ENCODE measurements around the gene C3orf18.
A peak's percentile ranks its signal among the peaks of the same experiment; 100 is the strongest.

Gene C3orf18

GRCh38 chr3:50603261-50604109, 35.9 kb upstream of the C3orf18 start:
- DNase-seq = no peak

- DNase-seq = no peak
Measured at GRCh38 chr3:50602595-50603191, 35.1 kb upstream of the C3orf18 start.

DNA sequence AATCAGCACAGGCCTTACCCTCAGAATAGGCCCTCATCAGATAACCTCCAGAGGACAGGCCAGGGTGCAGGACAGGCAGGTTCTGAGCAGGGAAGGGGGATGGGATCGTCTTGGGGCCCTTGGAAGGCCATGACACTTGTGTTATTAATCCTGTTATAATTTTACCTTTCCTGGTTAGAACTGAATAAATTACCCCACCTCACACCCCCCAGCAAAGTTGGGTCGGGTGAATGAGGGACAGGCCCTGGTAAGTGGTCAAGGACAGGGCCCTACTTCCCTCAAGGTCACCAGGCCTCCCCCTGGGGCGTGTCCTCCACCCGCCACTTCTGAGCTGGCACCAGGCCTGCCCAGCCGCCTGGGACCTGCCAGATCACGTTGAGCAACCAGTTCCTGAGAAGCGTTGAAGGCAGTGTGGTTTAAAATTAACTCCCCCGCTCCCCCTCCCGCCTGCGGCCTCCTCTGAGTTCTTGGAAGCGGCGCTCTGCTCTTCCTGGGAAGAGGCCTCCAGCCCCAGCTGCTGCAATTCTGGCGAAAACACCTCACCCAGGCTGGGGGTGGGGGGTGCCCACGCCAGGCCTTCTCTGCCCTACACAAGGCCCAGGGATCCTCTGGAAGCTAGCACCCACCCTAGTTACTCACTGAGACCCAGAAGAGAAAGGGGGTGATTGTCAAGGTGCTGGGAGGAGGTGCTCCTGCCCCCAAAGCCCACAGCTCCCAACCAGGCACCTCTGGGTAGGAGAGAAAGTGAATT, 33.5 kb upstream of the C3orf18 start:
- peak; percentile 69 for DNase-seq

DNA sequence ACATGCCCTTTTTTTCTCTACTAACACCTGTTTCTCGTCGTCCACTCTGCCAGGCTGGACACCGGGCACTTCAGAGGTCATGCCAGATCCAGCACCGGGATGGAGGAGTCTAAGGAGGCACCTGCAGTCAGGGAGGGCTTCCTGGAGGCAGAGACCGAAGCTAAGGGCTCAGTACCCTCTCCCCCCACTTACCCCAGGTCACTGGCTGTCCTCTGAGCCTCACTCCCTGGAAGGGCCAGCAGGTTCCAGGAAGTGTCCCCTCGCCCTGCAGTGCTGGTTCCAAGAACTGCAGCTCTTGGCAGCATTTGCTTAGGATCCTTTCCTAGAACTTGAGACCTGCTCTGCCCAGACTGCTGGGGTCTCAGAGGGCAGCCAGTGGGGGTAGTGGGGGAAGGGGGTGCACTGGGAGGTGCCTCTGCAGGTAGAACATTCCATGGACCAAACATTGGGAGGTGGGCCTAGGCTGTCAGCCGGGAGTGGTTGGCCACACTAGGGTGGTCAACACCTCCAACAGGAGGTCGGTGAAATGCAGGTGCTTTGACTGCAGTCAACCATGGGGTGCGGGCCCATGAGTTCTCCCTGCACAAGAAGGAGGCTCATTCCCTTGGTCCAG, 32.7 kb upstream of the C3orf18 start:
- no peak for DNase-seq

DNA sequence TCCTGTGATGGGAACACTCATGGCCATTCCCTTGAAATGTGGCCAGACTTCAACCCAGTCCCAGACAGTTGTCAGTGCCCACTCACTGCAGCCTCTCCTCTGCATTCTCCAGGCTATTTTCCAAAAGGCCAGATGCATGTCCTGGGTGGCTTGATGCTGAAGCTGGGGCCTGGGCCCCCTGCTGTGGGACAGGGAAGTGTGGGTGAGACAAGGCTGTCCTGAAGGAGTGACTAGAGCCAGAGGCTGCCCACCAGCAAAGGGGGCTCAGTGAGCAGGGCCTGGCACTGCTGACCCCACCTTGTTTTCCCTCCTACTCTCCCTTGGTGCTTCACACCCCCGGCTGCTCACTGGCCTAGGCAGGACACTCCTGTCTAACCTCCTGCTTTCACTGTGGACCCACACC, 32.2 kb upstream of the C3orf18 start:
- DNase-seq = no peak

DNA sequence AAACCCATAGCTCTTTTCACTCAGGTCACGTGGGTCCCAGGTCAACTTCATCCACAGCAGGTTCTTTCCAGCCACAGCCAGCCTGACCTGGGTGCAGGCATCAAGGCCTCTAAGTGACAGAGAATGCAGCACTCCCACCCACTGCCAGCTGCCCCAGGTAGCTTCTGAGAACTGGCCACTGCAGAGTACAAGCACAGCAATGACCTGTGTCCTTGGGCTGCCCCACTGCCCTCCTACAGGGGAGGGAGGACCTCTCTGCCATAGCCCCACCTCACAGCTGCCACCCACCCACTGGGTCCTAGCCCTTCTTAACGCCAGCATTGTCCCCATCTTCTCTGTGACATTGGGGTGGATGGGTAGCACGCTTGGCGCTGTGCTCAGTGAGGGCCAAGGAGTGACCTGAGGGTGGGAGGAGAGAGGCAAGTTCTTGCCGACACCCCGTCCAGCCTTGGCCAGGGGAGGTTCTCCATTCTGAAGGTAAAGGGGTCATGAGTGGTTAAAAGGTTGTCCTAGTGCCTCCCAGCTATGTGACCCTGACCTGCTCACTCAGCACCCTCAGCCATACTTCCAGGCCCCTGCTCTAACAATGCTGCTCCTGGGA, 31.7 kb upstream of the C3orf18 start:
- no peak for DNase-seq

DNA sequence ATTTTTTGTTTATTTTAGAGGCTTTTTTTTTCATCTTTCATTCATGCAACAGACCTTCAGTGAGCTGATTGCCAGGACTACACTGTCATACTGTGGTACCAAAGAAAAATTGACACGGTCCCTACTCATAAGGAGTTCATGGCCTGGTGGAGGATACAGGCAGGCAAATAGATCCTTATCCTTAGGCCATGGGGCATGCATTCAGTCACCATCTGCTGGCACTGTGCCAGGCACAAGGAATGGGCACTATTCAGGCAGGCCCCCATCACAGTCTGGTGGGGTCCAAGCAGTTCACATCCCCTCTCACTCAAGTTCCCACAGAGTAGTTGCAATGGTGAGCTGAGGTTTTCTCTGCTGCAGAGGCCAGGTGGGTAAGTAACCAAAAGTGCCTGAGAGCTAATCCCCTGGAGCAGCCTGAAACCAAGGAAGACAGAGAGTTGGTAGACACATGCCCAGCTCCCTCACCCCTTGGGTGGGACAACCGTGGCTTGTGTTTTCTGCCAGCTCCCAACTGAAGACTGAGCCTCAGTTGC, 26.8 kb upstream of the C3orf18 start:
- no peak for DNase-seq

DNA sequence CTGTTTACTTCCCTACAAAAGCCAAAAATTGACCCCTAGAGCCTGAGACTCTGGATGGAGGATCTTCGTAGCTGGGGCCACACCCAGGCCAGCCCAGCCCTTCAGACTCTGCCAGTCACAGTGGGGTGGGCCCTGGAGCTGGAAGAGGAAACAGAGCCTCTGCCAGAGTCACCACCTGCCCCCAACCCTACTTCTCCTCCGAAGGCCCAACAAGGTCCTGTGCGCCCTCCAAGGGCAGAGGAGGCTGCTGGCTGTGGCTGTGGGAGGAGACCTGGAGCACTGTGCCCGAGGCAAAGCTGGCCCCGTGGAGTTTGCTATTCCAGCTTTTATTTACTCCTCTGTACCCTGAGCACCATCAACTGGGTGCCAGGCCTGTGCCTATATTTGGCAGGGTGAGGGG, 25.0 kb upstream of the C3orf18 start:
- DNase-seq = no peak

DNA sequence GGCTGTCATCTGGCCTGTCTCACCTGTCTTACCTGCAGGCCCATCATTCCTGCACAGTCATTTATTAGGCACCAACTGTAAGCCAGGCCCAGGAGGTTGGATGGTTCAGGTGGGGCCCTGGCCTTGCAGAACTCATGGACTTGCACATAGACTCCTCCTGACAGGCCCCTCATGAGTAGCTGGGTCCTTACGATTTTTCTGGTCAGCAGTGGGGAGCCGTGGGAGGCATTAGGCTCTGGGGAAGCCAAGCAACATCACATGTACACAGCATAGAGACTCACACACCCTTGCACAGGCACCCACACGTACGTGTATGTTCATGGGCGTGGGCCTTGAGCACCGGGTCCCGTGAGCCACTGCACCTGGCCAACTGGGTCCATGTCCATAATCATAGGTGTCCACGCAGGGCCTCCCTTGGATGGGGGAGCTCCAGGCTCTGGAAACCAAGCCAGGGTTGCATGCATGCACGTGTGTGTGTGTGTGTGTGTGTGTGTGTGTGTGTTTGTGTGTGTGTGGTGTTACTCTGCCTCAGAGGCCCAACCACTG, 23.7 kb upstream of the C3orf18 start:
- DNase-seq = no peak

DNA sequence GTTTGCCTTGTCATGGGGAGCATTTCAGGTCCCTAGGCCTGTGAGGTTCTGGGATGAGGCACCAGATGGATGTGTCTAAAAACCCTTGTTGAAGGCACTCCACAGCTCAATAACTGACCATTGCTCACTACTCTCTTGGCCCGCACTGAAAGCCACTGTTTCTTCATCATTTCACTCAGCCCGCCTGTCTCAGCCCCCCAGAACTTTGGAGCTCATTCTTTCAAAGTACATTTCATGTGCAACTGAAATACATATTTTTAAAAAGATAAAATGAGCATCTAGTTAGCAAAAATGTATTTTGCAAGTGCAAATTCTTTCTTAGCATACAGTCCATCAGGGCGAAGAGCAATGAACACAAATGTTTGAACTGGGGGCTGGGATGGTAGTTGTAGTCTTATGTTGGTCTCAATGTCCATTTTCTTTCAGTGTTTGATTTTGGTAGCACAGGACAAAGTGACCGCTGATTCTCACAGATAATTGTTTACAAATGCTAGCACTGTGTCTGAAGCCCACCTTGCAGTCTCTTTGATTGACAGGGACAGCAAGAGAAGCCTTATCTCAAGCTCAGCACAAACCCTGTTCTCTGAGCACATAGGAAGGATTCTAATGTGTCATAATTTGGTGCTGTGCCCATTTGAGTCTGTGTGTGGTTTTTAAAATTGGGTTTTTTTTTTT, 21.3 kb upstream of the C3orf18 start:
- DNase-seq = no peak

GRCh38 chr3:50587806-50588758, 20.5 kb upstream of the C3orf18 start:
- no peak for DNase-seq

DNA sequence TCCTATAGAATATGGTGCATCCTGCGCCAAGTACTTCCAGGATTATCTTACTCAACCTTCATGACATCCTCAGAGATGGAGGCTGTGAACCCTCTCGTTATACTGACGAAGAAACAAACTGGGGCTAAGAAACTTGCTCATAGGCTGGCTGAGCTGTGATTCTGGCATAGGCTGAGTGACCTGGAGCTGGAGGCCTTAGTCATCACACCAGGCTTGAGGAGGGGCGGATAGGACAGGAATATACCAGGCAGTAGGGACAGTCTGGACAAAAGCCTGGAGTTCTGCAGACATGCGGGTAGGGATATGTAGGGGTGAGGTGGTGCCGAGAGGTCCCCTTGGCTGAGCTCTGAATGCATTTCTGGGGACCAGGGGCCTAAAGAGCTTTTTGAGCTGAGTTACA, 19.8 kb upstream of the C3orf18 start:
- DNase-seq = no peak

GRCh38 chr3:50586763-50587070, 19.2 kb upstream of the C3orf18 start:
- DNase-seq = no peak

- DNase-seq = no peak
Measured at GRCh38 chr3:50585919-50586762, 18.6 kb upstream of the C3orf18 start.

- no peak for DNase-seq
Measured at GRCh38 chr3:50584391-50584790, 16.8 kb upstream of the C3orf18 start.

DNA sequence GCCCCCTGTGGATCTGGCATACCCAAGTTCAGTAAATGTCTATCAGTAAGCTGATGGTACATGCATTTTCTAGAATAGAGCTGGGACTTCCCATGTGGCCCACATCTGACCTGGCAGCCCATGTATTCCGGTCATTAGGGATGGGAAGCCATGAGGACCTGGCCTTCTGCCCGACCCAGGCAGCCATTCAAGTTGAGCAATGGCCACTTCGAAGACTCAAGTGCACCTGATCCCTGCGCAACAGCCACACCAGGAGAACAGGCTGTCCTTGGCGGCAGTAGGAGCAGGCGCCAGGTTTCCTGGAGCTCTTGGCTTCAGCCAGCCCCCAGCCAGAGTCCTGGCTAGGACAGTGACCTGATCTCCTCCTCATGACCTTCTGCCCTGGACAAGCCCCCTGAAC, 16.4 kb upstream of the C3orf18 start:
- DNase-seq = no peak

- no peak for DNase-seq
Measured at GRCh38 chr3:50582083-50582482, 14.5 kb upstream of the C3orf18 start.

DNA sequence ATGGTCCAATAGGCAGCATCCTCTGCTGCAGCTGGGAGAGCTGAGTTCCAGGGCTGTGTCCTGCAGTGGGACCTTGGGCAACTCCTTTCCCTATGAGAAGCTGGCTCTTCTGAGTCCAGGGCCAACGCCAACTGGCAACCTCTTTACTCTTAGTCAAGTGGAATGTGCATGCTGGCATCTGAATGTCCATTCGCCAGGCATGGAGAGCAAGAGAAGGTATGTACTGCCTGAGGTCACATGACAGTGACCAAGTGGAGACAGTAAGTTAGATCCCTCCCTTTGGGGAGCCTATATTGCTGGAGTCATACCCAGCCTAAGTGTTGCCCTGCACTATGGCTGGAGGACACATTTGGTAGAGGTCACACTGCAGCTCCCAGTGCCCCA, 13.9 kb upstream of the C3orf18 start:
- no peak for DNase-seq

GRCh38 chr3:50580683-50581458, 13.3 kb upstream of the C3orf18 start:
- no peak for DNase-seq

All from NCI-H1092 (cell line).